Stimulated activated CD4-positive, alpha-beta T cell treated with anti-CD3 and anti-CD28 coated beads, TNF-alpha, amount 100 ng/mL, for 4 hours (primary cell): Measurements from ENCODE around the gene ZIC5.

ENCODE experiments used
- DNase-seq, 3 experiments: peaks; one replicate each; pipeline ENCODE4 v3.0.0-alpha.2; 2020; ENCODE audit warnings: low read depth in 3 of 3

The ZIC5 gene

DNA sequence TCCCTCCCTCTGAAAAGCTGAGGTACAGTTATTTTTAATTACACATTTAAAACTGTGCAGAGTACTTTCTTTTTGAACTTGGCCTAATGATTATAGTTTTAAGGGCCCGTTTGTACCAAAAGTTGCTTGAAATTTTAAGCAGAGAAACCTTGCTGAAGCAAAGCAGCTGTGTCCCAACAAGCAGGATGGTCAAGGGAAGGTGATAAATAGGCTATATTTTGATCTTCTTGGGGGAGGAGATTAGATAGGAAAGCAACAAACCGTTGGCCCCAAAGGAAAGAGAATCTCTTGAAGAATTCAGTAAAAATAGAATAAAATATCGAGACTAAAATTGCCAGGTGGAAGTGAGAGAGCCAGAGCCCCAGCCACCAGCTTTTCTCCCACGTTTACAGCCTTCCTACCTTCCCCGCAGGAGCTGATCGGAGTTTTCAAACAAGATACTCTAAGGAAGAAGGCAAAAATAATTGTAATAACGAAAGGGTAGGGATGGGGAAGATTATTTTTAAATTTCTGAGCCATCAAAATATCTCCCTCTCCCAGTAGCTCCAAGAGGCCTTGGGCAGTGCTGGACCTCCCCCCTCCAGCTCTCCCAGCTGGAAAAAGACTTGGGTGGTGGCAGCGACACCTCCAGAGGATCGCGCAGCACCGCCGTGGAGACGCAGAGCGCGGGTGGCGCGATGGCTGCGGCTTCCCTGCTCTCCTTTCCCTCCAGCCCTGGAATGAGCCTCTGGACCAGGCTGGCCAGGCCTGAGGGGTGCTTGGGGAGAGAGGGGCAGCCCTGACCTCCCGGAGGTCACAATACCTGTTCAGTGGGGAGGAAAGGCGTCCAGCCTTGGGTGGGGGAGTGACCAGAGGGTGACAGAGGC is 15.8 kb upstream of the ZIC5 start:
- no peak for DNase-seq

DNA sequence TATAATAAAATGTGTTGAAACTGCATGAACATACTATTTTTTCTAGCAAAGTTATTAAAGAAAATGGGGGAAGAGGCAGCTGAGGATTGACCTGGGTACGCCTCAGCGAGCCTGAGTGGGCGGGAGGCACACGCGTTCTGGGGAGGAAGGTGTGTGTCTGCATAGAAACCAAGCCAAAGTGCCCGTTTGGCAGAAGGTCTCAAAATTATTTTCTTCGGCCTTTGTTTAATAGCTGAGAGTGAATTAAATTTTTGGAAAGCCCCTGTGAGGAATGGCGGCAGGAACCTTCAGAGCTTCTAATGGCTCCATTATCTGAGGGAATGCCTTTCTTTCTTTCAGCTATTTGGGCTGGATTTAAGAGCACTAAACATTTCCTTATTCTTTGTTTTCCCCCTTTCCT is 15.2 kb upstream of the ZIC5 start:
- no peak for DNase-seq

DNA sequence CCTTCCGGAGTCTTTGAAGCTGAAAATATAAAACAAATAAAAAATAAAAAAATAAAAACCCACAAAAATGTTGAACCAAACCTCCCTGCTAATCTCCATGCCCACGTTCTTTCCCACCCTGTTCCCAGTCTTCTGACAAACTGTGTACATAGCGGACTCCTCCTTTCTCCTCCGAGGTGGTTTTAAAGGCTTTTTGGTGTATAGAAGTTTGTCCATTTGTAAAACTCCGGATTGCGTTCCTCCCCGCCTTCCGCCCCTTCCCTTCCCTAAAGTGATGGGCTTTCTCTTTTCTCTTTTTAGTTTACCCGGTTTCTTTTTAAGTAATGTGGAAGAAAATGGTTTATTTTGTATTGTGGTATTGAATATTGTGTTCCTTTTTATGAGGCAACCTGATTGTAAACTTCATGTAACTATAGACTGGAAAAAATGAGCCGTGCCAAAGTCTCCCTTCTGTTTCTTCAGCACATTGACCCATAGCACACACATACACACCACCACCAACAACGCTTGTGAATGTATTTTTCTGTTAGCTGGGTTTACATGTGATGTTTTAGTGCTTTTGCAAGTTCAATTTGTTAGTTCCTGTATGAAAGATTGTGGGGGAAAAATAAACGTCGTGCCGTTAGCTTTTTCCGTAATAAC is 14.4 kb upstream of the ZIC5 start:
- no peak for DNase-seq

DNA sequence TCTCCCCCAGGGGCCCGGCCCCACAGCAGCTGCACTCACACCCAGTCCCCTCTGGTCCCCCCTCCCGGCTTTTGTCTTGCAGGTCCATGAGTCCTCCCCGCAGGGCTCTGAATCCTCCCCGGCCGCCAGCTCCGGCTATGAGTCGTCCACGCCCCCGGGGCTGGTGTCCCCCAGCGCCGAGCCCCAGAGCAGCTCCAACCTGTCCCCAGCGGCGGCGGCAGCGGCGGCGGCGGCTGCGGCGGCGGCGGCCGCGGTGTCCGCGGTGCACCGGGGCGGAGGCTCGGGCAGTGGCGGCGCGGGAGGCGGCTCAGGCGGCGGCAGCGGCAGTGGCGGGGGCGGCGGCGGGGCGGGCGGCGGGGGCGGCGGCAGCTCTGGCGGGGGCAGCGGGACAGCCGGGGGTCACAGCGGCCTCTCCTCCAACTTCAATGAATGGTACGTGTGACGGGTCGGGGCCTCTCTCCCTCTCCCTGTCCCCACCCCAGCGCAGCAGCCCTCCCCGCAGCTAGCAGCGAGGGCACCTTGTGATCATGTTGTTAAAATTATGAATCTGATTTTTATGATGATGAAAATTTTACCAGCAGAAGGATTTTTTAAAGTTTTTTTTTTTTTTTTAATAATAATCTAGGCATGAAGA is 13.8 kb upstream of the ZIC5 start:
- DNase-seq = no peak

DNA sequence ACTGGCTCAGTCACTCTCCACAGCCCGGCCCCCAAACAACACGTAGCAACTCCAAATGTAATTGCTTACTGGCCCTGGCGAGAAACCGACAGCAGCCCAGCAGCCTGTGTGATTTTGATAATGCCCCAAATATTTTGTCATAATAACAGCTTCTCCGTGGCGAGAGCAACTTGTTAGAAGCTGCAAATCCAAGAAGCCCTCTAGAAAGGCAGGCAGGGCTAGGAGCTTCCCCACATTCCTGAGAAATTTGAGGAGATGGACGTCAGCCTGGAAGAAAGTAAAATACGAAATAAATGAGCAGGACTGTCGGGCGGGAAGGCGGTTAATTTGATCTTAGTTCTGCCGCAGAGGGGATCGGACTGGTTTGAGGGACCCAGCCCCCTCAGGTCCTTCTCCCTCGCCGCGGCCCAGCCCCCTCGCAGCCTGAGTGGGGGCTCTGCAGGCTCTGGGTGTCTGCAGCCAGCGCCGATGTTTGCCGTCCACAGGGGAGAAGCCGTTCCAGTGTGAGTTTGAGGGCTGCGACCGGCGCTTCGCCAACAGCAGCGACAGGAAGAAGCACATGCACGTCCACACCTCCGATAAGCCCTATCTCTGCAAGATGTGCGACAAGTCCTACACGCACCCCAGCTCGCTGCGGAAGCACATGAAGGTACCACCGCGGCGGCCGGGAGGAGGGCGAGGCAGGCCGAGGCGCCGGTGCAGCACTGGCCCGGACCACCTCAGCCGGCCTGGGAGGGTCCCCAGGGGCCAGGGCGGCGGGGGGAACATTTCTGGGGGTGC is 13.1 kb upstream of the ZIC5 start:
- no peak for DNase-seq

DNA sequence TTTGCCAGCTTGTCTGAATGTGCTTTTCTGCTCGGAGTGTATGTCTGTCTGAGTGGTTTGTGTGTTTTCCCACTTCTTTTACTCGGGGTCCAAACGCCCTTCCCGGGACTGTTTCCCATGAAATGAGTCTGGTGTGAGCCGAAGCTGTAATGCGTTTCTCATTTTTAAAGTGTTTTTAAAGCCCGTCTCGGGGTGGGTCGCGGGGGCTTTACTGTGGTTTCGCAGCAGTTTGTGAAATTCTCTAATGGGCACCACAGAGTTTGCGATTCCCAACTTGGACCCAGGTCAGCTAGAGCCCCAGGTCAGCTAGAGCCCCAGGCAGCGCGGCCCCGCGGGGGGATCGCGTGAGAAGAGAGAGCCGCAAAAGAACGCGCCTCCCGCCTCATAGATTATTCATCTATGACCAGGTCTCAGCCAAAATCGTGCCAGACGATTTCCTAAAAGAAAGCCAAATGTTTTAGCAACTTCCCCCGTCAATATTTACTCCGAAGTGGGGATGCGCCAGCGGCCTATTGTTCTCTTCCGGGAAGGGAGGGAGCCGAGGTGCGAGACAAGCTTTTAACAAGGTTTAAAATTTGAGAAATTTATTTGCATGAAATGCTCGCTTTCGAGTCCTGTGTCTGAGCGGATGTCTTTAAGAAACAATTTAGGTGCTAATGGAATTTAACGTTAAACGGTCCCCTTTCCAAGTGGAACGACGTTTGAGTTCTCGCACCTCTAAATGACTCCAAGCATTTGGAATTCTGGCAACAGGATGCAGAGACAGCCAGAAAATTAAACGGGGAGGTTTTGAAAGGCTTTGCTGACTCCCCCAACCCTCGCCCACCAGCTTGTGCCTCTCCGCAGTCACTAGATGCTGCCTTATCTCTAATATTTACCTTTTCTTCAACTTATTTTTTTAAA is 12.2 kb upstream of the ZIC5 start:
- no peak for DNase-seq

DNA sequence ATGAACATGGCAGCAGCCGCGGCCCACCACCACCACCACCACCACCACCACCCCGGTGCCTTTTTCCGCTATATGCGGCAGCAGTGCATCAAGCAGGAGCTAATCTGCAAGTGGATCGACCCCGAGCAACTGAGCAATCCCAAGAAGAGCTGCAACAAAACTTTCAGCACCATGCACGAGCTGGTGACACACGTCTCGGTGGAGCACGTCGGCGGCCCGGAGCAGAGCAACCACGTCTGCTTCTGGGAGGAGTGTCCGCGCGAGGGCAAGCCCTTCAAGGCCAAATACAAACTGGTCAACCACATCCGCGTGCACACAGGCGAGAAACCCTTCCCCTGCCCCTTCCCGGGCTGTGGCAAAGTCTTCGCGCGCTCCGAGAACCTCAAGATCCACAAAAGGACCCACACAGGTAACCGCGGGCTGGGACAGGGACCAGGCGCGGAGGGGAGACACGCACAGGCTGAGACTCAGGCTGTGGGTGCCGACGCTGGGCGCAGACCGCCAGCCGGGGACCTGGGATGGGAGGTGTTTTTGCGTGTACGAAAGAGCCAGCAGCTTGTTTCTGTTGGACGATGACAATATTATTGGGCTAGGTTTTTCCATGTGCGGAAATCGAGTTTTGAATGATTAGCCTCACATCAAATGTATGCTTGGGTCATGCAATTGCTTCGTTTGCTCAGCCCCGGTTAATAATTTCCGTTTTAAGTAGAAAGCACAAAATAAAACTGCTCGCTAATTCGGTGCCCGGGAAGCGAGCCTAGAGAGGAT is 11.3 kb upstream of the ZIC5 start:
- DNase-seq = no peak

DNA sequence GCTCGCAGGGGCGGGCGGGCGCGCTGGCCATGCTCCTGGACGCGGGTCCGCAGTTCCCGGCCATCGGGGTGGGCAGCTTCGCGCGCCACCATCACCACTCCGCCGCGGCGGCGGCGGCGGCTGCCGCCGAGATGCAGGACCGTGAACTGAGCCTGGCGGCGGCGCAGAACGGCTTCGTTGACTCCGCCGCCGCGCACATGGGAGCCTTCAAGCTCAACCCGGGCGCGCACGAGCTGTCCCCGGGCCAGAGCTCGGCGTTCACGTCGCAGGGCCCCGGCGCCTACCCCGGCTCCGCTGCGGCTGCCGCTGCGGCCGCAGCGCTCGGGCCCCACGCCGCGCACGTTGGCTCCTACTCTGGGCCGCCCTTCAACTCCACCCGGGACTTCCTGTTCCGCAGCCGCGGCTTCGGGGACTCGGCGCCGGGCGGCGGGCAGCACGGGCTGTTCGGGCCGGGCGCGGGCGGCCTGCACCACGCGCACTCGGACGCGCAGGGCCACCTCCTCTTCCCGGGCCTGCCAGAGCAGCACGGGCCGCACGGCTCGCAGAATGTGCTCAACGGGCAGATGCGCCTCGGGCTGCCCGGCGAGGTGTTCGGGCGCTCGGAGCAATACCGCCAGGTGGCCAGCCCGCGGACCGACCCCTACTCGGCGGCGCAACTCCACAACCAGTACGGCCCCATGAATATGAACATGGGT is 10.6 kb upstream of the ZIC5 start:
- DNase-seq = no peak

DNA sequence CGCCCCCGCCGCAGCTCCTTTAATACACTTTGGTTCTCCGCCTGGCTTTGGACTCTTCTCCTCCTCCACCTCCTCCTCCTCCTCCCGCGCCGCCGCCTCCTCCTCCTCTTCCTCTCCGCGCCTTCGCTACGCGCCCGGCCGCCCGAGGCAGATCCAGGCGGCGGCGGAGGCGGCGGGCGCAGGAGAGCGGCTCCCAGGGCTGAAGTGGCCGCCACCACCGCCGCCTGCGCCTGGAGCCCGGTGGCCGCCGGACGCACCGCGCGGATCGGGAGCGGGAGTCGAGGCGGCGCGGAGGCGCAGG is 10.1 kb upstream of the ZIC5 start, which contains the start of gene ZIC2:
TSS of gene ZIC2 (plus strand) at position 50 of the 301 bp plus-strand sequence. CDS start 281 bp downstream, outside the sequence.
- no peak for DNase-seq

DNA sequence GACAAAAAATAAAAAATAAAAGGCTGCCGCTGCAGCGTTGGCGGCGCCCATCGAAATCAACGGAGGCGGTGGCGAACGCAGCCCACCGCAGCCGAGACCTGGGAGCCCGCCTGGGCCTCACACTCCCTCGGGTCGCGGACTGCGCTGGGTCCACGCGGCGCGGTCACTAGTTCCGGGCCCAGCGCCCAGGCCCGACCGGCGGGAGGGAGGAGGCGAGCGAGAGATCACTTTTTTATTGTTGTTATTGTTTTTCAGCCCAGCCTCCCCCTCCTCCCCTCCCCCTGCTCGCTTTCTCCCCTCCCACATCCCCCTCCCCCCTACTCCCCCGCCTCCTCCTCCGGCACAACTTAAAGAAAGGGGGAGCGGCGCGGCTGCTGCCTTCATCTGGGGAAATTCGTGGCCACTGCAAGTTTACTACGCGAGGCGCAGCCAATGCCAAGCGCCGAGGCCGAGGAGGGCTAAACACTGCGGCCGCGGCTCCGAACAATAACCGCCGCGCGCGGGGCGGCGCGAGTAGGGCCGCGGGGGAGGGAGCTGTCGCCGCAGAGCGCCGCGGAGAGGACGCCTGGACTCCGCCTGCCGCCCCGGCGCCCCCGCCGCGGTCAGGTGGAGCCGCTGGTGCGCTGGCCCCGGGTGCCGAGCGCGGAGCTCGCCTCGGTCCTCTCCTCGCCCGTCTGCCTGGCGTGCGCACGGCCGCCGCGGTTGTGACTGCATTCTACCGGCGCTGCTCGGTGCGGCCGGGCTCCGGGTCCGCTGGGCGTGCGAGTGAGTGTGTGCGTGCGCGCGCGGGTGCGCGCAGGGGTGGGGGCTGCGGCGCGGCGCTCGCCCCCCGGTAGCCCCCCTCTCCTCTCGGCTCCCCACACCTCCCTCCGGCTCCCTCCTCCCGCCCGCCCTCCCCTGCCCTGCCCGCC is 9.5 kb upstream of the ZIC5 start:
- DNase-seq = no peak

DNA sequence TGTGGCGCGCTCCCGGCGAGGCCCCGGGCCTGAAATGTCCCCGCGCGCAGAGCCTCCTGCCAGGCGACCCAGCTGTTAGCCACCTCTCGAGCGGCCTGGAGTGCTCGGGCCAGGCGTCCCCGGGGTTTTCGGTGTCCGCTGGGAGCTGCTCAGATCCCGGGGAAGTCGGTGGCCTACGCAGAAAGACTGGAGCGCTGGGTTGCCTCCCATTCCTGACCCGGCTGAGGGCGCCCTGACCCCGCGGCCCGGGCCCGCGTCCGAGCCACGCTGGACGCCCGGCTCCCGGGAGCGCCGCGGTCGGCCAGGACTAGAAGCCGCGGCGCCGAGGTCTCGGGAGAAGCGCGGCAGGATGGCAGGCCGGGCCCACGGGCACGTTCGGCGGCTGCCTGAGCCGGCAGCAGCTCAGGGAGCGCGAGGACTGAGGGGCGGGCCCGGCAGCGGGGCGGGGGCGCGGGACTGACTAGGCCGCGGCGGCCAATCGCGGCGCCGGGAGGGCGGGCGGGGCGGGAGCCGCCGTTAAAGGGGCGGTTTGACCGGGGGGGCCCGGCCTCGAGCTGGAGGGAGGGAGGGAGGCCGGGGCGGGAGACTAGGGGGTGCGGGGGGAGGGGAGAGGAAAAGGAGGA is 8.7 kb upstream of the ZIC5 start:
- peak in 2 of 3 experiments; percentile 25 to 43 for DNase-seq

DNA sequence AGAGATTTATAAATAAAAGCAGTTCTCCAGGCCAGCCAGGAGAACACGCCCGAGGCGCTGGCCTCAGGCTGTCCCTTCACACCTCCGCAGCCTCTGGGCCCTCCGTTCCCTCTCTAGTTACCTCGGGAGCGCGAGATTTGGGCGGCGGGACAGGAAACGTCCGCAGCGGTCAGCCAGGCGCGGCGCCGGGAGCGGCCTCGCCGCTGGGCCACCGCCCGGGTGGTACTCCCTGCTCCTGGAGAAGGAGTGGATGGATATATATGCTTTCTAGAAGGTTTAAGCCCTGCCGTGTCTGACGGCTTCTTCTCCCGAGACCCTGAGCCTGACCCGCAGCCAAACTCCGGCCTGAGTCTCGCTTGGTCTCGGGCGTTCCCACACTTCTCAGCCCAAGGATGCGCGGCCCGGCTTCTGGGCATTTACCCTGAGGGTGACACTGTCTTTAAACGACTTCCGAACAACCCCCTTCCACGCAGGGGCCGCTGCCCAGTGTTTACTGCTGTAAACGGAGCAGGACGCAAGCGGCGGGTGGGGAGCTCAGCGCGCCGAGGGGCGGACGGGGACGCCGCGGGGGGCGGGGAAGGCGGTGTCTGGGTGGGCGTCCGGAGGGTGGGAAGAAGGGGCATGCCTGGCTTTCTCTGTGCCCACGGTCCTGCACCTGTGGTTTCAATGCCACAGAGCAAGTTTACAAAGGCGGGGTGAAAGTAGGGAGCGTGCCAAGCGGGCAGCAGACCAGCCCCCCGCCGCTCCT is 8.1 kb upstream of the ZIC5 start:
- DNase-seq = no peak

DNA sequence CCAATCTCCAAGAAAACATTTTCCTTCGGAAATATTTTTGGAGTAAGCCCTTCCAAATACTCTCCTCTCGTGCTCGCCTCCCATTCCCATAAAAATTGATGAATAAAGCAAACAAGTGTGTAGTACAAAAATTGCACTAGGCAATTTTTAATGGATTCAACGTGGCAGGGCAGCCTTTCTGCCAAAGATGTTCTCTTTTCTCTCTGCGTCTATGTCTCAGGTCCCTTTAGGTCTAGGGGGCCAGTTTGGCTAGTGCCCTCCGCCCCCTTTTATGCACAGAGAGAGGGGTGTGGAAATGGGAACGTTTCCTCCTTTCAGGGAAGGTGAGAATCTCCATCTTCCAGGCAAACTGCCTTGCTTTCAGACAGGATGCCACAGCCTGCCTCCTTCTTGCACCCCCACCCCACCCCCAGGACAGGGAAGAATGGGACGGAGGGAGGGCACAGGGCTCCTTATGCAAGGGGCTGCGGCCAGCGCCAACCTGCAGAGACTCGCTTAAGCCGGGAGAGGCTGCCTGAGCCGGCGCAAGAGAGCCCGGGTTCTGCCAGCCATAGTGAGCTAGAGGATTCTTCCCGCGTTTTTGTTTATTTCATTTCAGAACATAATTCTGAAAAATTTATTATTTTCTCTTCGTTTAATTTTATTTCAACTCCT is 7.4 kb upstream of the ZIC5 start:
- DNase-seq = no peak

DNA sequence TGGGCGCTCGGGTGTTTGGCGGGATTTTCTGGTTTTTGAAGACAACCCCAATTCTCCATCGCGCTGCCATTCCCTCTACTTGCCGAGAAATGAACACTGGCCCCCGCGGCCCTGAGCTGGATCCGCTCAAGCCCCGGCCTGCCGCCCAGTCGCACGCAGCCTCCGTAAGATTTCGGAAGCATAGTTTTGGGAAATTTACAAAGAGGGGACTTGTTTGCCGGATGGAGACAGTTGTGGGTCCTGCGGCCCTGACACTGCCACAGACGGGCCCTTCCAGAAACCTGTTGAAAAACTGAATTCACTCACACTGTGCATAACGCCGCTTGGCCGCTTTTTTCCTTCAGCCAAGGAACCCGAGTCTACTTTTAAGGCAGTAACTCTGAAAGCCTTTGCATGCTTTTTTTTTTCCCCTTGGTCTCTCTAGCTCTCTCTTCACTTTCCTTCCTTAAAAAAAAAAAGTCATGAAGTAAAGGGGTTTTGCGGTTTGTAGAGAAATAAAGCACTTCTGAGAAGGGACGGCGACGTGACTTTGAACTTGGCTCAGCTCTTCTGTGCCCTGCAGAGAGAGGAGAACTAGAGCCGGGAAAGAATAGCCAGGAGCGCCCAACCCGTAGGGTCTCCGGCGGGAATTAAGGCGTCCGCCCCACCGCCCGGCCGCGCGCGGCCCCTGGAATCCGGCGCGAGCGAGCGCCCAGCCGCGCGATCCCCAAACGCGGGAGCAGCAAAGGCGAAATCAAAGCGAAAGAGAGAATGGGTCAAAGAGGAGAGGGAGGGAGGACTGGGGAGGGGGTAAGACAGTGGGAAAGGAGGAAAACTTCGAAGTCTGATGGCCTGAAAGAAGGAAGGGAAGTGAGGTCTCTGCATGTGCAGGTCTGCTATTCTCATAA is 6.6 kb upstream of the ZIC5 start:
- no peak for DNase-seq

DNA sequence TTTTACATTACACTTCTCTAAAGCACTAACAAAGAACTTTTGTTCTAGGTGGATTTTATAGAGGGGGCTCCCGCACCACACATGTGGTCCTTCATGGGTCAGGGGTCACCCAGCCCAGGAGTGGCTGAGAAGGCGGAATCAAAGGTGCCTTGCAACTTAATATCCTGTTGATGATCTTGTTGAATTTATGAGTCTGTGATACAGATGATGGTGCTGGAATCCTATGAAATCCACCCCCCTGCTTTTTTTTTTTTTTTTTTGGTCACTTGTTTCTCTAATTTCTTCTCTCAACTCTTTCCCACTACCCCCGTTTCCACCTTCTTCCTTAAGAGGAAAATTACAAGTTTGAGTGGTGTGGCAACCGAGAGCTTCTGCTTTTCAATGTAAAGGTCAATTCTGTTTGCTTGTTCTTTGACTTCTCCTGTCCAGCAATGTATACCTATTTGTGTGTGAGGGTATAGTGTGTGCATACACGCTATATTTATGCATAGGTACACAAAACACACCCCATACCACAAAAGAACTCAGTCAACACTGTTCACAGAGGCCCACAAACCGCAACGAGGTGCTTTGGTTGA is 5.9 kb upstream of the ZIC5 start:
- DNase-seq = no peak

DNA sequence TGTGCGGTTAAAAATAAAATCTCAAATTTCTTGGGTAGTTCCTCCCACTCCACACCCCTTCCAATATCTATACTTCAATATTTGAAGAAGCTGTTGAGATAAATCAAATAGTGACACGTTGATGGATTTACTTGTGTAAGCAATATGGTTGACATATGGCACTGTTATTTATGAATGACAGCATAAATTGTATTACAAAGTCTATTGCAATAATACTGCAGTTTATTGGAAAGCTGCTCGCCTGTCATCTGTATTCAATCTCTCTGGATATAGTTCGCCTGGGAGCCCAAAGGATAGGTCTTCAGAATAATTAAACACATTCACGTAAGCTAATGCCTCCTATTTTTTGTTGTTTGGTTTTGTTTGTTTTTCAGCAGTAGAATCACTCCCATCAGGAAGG is 5.0 kb upstream of the ZIC5 start:
- no peak for DNase-seq
